NOMO-1 (cell line): ENCODE measurements around the gene PDHX.
"Not testable (repeated sequence)": the region's sequence is repeated elsewhere in the genome, so short reads cannot be mapped to it uniquely, and the experiment has no call there.

ENCODE experiments used
- DNase-seq, 2 experiments: peaks; one replicate each; lab custom pipeline; 2025; ENCODE audit not compliant: unreplicated experiment in 2 of 2; lab: John Stamatoyannopoulos, UW

Gene PDHX

DNA sequence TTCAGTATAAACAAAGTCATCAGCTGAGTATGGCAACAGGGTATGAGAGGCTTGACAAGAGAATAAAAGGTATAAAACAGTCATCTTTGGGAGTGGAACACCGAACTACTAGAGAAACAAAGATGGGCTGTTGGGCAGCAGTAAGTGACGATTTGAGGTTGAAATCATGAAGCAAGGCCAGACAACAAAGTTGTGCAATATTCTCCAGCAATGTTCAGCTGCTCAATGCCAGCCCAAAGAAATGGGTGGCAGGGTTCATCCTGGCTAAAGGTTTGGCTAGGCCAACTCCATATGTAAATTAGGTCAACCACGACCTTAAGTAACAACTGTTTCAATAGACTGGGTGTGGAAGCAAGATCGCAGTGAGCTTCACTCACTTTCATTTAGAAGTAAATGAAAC is 6.5 kb upstream of the PDHX start:
- peak; percentile 54 to 69 for DNase-seq

DNA sequence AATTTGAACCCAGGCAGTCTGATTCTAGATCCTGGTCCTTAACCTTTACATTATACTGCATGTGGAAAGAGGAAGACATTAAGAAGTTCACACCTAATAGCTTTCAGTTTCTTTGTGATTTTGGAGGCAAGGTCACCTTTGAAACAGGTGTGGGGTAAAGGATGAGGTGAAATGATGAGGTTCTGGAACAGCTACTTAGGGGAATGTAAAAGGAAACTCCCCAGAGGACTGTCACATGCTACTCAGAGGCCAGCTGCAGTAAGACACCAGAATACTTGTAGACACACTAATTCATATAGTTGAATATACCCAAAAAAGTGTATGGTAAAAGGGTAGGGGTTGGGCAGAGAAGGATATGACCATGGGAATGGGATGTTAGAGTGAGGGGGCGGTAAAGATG is 5.6 kb upstream of the PDHX start:
- DNase-seq, result no peak

GRCh38 chr11:34911676-34912075 is 4.7 kb upstream of the PDHX start:
- DNase-seq, result no peak

DNA sequence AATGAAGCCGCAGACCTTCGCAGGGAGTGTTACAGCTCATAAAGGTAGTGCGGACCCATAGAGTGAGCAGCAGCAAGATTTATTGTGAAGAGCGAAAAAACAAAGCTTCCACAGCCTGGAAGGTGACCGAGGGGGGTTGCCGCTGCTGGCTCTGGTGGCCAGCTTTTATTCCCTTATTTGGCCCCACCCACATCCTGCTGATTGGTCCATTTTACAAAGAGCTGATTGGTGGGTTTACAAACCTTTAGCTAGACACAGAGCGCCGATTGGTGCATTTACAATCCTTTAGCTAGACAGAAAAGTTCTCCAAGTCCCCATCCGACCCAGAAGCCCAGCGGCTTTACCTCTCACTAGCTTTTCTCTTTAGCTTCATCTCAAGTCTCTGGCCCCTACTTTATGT is 2.9 kb upstream of the PDHX start:
- DNase-seq, result not testable (repeated sequence)

DNA sequence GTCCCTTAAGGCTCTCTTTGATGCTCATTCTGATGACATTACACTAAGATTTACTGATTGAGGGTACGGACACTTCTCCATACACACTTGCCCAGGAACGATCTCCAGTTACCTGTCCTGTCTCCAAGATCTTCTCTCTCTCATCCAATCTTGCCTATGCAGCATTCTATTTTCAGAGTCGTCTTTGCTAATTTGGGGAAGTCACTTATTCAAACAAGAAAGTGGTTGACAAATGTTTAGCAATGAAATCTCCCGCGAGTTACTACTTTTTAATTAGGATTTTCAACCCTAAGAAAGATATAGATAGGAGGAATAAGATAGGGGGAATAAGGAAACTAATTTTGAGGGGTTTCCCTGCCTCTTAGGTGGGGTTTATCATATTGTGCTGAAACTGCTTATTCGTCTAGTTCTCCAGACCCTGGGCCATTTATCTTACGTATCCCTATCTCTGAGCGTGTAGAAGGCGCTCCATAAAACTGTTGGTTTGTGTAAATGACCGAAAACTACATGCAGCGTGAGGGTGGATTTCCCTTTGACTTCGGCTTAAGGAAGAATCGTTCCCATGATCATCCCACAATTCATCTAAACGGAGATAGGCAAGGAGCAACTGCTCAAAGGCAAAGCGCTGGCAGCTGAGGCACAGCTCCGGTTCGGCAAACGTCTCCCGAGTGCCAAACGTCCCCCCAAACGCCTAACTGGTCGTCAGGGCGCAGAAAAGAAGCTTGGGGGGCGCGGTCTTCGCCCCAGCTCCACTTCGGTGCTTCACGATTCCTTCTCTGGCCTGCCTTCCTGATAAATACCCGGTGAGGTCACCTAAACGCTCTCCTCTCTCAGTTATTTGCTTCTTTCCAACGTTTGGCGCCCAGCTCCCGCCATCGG is 1.0 kb upstream of the PDHX start:
- peak in 1 of 2 experiments; percentile 58 for DNase-seq

- no peak for DNase-seq
Observed at GRCh38 chr11:34916843-34917770, 689 bp downstream of the PDHX start.

DNA sequence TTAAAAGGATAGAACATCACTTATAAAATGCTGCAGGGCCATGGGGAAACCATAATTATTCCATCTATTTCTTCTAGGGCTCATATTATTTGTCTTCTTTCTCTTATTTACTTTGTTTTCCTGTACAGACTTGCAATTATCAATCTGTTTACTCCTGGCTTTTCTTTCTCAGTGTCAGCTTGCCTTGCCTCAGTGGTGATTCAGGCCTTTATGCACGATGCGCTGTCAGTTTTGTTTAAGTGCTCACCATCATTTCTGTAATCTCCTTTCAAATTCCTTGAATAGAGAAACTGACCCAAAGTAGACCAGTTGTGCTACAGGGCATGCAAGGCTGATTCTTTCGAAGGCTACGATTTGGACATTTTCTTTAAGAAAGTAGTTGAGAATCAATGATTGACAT is 4.7 kb downstream of the PDHX start:
- no peak for DNase-seq

DNA sequence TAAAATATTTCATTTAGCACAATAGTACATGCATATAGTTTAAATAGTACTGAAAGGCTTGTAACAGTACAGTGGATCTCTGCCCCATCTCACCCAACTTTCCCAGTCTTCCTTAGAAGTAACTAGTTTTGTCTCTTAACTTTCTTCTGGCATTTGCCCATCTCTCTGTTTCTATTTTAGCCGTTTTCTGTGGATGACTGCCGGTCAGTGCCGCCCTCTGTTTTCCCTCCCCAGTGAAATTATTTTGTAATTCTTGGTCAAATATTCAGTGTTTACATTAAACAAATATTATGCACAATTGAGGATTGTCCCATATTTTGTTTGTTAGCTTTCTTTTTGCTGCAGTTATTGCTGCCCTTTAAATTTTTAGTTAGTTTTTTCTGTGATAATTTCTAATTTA is 8.3 kb downstream of the PDHX start:
- DNase-seq, result no peak

GRCh38 chr11:34926101-34926830 is 9.8 kb downstream of the PDHX start:
- DNase-seq, result peak in 1 of 2 experiments; percentile 58

- no peak for DNase-seq
Observed at GRCh38 chr11:34926831-34927132, 10.4 kb downstream of the PDHX start.

DNA sequence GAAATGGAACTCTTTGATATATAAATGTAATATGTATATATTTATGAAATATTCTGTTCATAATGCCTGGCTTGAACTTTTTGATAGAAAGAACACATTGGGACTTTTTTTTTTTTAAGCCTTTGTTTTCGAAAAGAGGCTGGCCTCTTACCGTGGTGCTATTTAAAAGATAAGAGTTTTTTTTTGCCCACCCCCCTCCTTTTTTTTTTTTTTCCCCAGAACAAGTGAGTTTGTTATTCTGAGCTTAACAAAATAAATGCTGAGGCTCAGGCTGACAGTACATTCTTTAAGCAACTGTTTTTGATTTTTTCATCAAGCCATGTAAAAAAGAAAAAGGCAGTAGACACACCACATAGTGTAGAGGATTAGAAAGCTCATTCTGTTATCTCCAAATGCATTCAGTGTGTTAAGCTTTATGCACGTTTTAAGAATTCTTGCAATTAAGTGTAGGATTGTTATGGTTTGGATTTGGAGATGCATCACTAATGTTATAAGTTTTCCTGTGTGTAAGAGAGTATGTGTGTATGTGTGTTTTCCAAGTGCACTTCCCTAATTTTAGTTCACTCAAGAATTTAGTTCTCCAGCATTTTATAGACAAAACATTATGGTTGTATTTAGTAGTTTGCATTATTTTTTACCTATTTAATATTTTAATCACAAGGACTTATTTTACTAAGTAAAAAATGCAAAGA is 12.0 kb downstream of the PDHX start:
- no peak for DNase-seq

DNA sequence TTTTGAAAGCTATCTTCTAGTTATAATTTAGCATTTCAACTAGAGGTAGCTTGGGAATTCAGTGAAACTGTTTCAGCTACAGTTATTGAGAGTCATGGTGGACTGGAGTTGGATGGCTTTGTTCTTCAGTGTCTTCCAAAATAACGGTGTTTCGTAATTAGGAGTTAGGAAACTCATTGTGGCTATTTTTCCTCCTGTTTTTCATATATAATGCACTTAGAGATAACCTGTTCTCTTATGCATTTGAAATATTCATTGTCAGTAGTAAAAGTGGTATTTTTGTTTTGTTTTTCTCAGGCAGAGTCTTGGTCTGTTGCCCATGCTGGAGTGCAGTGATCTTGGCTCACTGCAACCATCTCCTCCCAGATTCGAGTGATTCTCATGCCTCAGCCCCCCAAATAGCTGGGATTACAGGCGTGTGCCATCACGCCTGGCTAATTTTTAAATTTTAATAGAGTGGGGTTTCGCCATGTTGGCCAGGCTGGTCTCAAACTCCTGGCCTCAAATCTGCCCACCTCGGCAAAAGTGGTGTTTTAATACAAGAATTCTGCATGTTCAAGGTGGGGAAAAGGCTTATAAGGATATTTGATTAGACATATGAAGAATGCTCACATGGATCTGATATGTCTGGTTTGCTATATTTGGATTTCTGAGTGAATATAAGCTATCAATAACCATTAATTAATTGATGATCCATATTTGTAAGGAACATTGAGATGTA is 12.7 kb downstream of the PDHX start:
- no peak for DNase-seq

GRCh38 chr11:34929794-34930763 is 13.7 kb downstream of the PDHX start:
- DNase-seq, result no peak

GRCh38 chr11:34936945-34937629 is 20.7 kb downstream of the PDHX start:
- no peak for DNase-seq

- no peak for DNase-seq
Observed at GRCh38 chr11:34938611-34939010, 22.2 kb downstream of the PDHX start.

- DNase-seq, result no peak
Observed at GRCh38 chr11:34940026-34940677, 23.7 kb downstream of the PDHX start.

DNA sequence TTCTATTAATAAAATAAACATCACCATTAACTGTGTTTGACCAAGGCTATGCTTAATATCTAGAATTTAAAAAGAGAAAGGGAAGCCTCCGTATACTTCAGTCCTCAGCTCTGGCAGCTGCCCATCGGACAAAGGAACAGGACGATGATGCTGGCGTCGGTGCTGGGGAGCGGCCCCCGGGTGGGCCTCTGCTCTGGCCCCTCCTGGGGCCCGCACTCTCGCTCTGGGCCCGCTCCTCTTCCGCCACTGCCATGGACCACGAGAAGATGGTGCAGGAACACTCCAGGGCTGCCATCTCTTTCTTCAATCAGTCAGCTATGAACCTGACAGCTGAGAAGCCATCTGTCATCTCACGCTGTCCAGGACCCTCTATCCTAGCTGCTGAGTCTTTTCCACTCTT is 25.3 kb downstream of the PDHX start:
- no peak for DNase-seq

DNA sequence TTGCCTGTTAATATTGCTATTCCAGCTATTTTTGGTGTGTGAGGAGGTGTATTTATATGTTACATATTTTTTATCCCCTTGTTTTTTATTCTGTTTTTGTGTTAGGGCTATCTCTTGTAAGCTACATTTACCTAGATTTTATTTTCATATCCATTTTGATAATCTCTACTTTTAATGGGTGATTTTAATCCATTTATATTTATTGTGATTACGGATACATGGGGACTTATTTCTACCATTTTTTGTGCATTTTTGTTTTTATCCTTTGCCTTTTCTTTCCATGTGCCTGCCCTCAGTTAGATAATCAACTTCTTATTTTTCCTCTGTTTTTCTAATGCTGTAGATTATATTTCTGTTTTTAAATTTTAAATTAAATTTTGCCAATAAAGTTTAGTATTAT is 28.3 kb downstream of the PDHX start:
- no peak for DNase-seq
